HG03196 (cell line): ENCODE data around the gene C1orf116.

ENCODE experiments used
- ATAC-seq: cut with Tn5 transposase; IDR thresholded peaks from one replicate; pipeline ENCODE4 v1.9.1; 2021; ENCODE audit not compliant: unreplicated experiment

Gene C1orf116

DNA sequence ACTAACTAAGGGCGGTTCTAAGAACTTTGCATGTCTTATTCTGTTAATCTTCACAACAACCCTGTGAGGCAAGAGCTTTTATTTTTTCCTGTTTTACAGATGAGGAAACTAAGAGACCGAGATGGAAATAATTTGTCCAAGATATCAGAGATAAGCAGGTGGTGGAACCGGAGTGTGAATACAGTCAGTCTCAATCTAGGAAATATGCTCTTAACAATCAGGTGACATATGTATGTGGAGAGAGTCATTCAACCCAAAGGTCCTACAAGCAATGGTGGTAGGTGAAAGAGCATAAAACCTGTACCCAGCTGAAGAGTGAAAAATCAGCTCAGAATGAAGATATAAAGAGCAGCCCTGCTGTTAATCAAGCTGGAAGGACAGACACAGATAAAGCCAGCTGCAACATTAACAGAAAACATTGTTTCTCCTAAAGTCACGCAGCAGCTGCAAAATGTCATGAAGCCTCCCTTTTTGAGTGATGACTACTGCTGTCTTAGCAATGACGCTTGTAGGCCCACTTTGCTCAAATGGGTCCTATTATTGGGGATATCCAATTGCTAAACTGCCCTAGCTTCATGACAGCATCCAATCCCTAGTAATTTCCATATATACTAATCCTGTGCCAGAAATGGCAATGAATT, 31.8 kb downstream of the C1orf116 start:
- no peak for ATAC-seq

DNA sequence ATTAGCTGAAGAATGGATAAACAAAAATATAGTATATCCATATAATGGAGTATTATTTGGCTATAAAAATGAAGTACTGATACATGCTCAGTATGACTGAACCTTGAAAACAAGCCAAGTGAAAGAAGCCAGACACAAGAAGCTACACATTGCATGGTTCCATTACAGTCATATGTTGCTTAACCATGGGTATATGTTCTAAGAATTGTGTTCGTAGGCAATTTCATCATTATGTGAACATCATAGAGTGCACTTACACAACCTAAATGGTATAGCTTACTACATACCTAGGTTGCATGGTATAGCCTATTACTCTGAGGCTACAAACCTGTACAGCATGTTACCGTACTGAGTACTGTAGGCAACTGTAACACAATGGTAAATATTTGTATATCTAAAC, 33.7 kb downstream of the C1orf116 start:
- no peak for ATAC-seq

GRCh38 chr1:206992790-206993189, 39.8 kb downstream of the C1orf116 start:
- ATAC-seq = no peak

GRCh38 chr1:206987873-206988272, 44.7 kb downstream of the C1orf116 start:
- ATAC-seq = no peak

DNA sequence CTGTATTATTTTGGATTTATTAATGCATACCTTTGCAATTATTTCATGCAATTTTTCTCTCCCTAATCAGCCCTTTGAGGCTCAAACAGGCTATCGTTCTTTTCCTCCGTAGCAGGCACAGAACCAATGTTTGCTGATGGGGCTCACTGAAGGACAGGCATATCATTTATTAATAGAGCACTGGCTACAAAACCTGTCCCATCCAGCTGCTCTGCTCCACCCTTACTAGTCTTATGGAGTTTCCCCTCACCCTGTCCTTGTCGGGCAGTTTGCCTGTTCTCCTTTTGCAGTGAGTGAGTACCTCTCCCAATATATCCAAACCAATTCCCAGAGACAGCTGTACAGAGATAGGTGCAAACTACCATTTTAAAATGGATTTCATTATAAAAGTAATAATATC, 45.7 kb downstream of the C1orf116 start:
- ATAC-seq = no peak

GRCh38 chr1:206986402-206986801, 46.2 kb downstream of the C1orf116 start:
- ATAC-seq = no peak

DNA sequence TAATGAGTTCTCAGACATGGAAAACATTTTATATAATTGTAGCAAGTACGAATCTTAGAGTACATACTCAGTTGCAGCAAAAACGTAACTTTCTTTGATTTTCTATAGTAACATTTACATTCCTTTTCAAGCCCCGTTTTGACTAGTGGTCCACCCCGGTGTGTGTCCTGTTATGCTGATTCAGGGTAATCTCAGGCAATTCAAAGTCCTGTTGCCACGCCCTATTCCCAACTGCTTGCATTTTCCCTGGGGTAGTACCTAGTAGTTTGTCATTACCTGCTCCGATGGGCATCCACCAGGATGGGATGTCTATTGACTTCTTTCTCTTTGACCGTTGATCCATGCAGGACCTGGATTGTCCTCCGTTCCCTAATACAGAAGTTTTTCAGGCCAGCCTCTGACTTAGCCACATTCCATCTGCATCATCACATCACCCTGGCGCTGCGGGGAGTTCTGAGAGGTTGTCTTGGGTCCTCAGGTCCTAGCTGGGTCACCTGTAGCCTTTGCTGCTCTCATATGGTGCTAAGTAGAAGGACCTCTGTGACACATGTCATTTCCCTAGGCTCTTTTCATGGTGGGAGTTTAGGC, 47.3 kb downstream of the C1orf116 start:
- ATAC-seq = no peak

GRCh38 chr1:206982216-206982615, 50.3 kb downstream of the C1orf116 start:
- ATAC-seq = no peak

DNA sequence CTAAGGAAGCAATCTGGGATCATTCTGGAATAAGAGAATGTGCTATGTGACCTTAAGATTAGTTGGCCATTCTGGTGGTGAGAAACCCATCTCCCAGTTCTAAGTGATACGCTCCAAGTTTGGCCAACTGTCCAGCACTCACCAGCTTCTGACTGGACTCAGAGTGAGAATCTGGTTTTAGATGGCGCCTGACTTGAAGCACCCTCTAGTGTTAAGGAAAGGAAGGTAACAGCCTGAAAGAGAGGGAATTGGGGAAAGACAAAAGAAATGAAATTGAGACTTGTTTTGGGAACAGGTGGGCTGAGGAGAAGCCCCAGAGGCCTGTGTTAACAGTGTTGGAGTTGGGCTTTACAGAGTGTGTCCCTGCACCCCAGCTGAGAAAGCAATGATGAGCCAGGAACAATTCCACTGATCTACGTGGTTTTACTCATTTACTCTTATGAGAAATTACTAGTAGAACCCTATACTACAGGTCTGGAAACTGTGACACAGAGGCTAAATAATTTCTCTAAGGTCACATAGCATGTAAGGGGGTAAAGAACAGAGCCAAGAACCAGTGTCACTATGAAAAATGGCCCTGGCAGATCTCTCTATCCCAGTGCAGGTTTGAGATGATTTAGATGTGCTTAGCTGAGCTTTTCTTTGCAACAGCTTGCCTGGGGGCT, 53.0 kb downstream of the C1orf116 start:
- ATAC-seq = no peak

DNA sequence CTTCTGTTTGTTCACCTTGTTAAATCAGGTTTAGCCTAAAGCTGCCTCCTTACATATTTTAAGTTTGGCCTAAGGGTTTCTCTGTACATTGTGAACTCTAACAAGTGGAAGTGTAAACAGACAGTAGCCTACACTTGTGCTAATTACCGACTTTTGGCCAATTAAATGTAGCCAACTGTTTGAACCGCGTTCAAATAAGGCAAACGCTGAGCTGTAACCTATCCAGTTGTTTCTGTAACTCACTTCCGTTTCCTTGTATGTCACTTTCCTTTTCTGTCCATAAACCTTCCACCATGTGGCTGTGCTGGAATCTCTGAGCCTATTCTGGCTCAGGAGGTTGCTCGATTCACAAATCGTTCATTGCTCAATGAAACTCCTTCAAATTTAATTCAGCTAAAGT, 54.3 kb downstream of the C1orf116 start:
- no peak for ATAC-seq

- ATAC-seq = no peak
These were observed 57.2 kb downstream of the C1orf116 start for GRCh38 chr1:206975306-206975705.

DNA sequence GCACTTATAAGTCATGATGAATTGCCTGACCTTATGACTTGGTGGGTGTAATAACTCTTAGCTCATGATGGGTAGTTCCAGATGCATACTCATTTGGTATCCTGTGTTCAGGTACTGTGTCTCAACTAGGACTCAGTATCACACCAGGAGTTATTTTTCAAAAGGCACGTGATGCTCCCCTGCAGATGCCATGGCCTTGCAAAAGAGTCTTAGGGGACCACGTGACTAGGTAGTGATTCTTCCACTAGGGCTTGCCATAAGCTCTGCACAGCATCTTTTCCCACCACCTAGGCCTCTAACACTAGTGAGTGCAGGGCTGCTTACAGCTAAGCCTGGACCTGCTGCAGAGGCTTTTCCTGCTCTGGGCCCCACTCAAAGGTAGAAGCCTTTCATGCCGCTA, 58.4 kb downstream of the C1orf116 start:
- ATAC-seq = no peak

- no peak for ATAC-seq
These were observed 59.8 kb downstream of the C1orf116 start for GRCh38 chr1:206972728-206973127.

DNA sequence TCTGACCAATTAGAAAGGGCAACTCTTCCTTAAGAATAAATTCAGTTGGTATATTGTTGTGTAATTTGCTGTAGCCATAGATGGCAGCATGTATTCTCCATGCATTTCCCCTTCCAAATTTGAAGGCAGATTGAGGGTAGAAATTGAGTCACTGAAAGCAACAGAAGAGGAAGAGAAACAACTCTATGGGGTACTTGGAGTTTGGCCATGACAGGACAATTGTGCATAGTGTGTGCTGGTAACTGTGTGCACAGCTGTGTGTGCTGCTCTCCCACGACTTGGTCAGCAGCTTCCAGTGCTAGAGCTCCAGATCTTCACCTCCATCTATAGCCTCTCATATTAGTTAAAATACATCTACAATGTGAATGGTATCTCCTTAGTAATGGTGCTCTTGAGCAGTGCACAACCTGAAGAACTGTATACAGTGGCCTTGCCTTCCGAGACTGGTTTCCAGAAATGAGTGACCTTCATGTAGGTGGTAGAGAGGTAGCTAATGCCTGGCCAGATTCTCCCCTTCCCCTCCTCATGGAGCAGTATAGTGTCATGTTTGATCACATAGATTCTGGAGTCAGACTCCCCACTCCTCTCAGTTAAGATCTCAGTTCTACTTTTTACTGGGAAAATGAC, 61.4 kb downstream of the C1orf116 start:
- ATAC-seq = no peak

DNA sequence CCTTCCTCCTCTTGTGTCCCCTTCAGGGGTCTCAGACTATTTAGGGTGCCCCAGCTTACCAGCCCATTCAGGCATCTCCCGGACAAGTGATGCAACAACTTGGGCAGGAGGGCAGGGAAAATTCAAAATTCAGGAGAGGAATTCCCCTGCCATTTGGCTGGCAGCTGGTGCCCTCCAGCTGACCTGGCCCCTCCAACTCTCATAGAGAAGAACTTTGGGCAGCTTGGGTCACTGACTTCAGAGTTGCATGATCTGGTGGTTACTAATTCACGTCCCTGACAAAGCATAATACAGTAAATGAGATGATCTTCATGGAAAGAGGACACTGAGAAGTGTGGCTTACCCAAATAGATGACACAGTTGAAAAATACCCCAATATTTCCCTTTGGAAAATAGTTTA, 62.1 kb downstream of the C1orf116 start, which contains the start of gene FCAMR:
Gene FCAMR (minus strand): TSS at position 15 of the 400 bp plus-strand sequence. CDS start 335 bp downstream, outside the sequence.
- ATAC-seq = no peak

- no peak for ATAC-seq
These were observed 63.5 kb downstream of the C1orf116 start for GRCh38 chr1:206969090-206969489.
